ENCODE data around the gene SYNGR3. TPM values are rescaled to one million over a fixed set of nuclear protein-coding genes. Genes with fewer than 3 reads are reported as not detected.

Gene SYNGR3
- total and polyA plus RNA-seq, 2 of the 13 experiments (the other 11 are each of a cell fraction or from before 2014, with no cell fraction given): 0.97 to 5.7 TPM

- TF ChIP-seq UBTF (CRISPR knock-in tag; IDR thresholded peaks at IDR 0.05): peak; percentile 39; the same call in 1 of the 2 replicates
- peak; percentile 22; the same call in 1 of the 2 replicates for TF ChIP-seq ZNF687 (CRISPR knock-in tag; IDR thresholded peaks at IDR 0.05)
- TF ChIP-seq ZNF513 (CRISPR knock-in tag; conservative IDR thresholded peaks at IDR 0.05): no peak
Measured at GRCh38 chr16:1989209-1990100, at the start of gene SYNGR3 (continued).

Data from HepG2 (cell line).